HG03354 (cell line): ENCODE measurements around the gene POLD4.

ENCODE experiments used
- ATAC-seq: cut with Tn5 transposase; IDR thresholded peaks from one replicate; pipeline ENCODE4 v1.9.1; 2021; ENCODE audit warnings: mild to moderate bottlenecking; ENCODE audit not compliant: unreplicated experiment, poor library complexity, severe bottlenecking

The POLD4 gene

DNA sequence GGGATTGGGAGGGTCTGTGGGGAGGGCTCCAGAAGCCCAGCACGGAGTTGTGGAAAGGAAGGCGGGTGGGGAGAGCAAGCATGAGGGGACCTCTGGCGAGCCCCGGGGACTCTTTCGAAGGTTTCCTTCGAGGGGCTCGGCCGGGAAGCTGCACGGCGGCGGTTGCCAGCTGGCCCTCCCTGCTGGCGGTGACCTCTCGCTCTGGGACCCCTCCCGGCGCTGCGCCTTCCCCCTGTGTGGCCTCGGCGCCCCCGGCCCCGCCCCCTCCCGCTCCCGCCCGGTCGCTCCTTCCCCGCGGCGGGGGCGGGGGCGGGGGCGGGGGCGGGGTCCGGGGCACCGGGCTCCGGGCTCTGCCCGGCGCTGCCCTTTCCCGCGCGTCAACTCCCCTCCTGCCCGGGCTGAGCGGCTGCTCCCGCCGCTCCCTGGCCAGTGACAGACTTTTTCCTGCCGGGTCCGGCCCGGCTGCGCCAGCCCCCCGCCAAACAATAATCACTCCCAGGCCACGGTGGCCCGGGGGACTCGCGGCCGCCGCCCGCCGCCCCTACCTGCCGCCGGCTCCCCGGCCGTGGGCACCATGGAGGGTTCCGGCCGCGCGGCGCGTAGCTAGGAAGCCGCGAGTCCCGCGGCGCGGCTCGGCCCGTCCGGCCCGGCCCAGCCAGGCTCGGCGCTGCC lies 19.1 kb upstream of the POLD4 start:
- ATAC-seq, result no peak

DNA sequence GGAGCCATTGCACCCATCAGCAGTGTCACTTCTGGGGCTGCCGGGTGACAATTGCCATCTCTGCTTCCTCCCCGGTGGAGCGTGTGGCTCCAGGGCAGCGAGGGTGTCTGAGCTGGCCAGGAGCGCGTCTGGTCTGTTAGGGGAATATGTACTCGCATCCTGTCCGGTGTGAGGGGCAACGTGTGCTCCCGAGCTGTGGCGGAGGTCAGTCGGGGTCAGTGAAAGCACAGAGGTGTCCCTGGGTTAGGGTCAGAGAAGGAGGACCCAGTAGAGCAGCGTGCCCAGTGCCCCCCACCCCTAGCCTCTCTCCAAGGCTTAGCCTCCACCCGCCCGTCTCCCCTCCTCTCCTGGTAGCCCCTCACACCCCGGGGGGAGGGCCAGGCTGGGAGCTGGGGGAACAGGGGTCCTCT lies 18.6 kb upstream of the POLD4 start:
- no peak for ATAC-seq

DNA sequence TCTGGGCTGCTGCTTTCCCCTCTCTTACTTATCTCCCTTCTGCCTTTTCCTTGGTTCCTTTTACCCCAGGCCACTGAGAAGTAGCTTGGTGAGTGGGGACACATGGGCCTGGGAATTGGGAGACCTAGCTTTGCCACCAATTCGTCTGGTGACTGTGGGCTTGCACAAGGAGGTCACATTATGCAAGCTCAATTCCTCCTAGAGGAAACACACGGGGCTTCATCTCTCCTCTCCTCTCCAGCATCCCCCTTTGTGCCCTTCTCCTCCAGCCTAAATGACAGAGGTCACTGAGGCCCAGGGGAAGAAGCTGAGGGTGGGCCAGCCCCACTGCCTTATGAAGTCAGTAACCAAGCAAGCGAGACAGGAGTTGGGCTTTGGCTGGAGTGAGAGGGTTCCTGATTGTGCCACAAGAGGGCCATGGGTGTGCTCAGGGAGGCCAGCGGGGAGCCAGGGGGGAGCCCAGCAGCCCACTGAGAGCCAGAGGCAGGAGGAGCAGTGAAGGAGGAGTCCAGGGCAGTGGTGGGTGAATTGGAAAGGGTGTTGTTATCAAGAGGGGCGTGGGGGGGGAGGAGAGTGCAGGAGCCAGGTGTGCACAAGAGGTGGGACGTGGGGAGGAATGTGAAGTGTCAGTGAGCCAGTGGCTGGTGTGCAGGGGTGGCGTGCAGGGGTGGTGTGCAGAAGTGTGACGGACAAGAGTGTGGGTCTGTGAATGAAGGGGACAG lies 18.0 kb upstream of the POLD4 start:
- no peak for ATAC-seq

DNA sequence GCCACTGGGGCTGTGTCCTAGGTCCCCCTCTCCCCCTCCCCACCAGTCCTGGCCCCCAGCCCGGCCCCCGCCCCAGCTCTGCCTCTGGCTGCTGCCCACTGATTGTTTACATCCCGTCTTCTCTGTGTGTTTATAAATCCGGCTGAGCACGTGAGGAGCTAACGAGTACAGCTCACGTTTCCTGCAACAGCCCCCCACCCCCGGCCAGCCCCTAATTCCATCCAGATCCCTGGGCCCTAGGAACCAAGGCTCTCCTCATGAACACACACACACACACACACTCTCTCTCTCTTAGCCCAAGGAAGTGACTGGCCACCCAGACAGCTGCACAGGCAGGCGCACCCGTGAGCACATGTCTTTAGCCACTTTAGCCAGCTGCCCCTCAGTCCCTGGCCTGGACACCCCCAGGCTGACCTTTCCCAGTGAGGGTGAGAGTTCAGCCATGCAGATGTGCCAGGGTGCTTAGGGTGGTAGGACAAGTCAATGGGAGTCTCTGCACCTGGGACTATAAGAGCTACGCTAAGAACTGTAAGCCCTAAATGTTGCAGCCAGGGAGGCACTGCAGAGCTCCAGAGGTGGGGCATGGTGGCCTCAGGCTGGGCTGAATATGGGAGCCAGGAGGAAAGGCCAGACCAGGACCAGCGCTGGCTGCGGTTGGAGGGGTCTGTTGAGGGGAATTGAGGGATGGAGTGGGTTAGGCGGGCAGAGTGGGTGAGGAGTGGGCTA lies 17.2 kb upstream of the POLD4 start:
- ATAC-seq, result no peak

DNA sequence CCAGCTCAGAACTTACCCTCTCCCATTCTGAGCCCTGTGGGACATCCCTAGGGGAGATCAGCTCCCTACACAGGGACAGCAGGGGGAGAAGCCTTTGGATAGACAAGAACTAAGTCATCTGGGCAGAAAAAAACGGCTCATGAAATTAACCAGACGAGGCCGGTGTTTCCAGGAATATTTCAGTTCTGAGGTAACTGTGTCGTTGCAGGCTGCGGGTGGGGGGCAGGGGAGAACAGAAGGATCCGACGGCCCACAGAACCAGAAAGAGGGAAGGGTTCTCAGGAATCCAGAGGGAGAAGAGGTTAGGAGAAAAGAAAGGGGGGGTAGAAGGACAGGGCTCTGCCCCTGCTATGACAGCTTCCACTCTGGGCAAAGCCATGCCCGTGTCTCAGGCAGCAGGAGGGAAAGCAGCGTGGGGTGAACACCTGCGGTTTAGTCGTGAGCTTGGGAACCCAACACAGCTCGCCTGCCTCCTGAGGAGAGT lies 16.5 kb upstream of the POLD4 start:
- ATAC-seq, result no peak

DNA sequence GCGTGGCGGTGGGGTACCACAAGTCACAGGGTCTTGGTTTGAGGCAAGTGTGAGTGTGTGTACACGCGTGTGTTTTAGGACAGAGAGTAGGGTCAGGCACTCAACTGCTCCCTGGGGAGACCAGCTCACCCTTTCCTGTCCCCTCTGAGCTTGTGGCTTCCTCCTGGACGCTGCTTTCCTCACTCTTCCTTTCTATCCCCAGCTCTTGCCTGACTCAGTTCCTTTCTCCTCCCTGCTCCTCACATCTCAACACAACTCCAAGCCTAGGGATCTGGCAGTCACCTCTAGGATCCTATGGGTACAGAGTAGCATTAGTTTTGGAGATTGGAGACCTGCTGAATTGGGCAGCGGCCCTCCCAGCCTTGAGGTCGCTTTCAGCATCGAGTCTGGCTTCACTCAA lies 15.9 kb upstream of the POLD4 start:
- ATAC-seq, result no peak

DNA sequence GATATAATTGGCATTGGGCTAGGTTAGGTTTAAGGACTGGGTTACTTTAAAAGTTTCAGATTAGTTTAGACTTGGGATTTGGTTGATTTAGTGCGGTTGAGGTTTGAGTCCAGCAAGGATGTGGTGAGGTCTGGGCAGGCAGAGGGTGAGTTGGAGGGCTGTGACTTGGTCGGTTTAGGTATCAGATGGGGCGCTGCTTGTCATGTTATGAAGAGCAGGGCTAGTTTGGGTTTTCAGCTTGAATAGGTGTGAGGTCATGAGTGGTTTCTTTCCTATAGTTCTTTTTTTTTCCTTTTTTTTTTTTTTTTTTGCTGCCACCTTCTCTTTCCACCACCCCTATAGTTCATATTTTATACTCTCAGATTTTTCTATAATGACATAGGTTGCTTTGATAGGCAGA lies 15.3 kb upstream of the POLD4 start:
- no peak for ATAC-seq

DNA sequence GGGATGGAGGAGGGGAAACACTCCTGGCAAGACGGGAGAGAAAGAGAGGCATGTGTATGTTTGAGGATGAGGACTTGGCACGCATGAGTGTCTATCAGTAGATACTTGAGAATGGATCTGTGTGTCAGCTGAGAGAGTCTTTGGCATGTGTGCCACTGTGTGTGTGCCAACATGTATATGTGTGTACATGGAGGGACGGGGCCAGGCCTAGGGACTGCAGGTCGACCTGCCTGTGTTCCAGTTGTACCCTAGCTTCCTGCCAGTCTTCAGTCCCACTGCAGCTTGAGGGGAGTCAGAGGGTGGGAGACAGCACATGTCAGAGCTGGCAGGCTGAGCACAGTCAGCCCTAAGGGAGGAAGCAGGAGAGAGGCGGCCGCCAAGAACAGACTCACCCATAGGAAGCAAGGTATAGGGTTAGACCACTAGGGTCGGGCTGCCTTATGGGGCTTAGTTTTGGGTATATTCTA lies 14.4 kb upstream of the POLD4 start:
- ATAC-seq, result no peak

DNA sequence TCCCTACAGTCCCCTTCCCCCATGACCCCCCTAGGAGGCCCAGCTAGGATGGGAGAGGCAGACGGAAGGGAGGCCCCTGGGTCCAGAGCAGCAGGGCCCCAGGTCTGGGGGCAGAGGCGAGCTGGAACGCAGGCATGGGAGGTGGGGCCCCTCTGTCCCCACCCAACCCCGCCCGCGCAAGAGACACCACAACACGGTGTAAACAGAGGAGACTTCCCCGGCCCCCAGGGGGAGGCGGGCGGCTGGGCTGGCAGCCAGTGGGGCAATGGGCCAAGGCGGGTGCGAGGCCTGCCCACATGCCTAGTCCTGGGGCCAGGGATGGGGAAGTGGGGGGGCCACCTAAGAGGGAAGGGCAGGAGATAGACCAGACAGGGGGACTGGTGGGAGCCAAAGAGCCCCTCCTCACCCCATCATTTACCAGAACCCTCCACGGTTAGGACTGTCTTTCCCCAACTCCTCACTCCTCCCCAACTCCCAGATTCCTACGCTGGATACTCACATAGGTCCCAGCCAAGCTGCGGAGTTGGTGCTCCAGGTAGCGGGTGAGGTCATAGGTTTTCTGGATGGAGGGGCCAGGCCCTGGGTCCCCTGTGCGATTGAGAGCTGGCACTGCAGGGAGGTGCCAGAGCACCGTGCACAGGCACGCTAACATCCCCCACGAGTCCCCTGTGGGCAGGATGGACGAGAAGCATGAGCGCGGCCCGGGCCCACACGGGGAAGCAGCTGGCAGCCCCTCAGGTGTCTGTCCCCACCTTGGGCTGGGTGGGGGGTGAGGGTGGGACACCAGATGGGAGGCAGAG lies 13.8 kb upstream of the POLD4 start:
- no peak for ATAC-seq

DNA sequence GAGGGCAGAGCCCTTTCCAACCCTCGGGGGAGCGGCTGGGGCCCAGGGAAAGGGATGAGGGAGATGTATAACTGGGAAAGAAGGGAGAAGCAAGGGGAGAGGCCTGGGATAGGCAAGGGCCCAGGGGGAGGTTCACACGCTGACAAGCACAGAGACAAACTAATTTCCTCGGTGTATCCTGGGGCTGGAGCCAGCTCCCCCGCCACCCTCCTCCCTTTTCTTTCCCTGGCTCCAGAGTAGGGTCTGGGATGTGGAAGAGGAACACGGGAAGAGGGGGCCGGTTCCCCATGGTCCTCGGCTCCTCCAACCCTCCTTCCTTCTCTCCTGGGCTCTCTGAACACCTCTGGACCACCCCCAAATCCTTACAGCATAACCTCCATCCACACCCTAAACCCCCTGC lies 13.2 kb upstream of the POLD4 start:
- no peak for ATAC-seq

DNA sequence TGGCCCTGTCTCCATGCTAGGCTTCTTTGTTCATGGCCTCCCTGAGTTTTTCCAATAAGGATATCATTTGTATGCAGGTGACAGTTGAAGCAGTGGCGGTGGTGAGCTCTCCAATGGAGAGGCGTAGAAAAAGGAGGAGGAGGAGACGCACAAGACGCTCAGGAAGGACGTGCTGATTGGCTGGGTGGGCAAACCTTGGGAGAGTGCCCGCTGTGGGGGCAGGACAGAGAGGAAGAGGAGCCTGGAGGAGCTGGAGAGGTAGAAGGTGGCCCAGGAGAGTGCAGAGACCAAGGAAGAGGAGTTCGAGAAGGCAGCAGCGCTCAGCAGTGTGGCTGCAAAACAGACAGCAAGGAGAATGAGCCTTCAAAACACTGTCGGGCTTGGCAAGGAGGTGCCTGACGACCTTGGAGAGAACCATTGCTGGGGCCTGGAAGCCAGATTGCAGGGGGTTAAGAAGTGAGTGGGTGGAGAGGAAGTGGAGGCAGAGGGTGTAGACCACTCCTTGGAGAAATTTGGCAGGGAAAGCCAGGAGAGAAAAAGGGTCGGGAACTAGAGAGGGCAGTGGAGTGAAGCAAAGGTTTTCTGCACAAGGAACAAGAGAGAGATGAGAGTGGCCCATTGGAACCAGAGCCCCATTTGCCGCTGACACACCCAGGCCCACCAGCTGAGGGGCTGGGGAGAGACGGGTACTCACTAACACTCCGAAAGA lies 12.5 kb upstream of the POLD4 start:
- ATAC-seq, result no peak

DNA sequence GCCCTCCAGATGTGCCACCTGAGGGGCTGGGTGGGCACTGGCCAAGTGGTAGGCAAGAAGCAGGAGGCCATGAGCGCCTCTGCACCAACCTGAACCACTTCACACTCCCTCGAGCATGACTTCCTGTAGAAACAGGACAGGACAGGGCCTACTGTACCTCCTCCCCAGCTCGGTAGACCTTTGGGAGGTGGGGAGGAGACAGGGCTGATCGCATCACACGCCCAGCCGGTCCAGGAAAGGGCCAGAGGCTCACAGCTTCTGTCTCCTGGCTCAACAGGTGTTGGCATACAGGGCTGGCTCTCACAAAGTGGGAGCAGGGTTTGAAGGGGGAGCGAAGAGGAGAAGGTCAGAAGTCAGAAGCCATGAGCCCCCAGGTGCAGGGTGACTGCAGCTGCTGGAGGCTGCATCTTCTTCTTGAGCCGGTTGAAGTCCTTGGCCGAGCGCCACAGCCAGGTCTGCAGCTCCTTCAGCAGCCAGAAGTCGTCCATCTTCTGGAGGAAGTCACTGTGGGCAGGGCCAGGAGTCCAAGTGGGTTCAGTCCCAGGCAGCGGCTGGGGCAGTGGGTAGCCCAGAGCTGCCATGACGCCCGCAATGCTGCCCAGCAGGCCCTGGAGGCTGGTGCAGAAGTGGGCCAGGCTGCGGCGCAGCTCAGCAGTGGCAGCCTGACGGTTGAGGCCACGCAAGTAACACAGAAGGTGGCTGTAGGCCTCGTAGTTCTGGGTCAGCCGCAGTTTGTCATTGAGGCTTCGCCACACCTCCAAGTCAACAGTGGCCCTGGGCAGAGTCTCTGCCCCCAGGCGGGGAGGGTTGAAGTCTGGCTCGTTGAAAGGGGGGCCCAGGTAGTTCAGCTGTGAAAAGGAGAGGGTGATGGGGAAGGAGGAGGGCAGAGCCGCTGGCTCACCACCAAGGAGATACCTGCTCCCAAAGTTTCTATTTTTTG lies 11.7 kb upstream of the POLD4 start:
- ATAC-seq, result no peak

DNA sequence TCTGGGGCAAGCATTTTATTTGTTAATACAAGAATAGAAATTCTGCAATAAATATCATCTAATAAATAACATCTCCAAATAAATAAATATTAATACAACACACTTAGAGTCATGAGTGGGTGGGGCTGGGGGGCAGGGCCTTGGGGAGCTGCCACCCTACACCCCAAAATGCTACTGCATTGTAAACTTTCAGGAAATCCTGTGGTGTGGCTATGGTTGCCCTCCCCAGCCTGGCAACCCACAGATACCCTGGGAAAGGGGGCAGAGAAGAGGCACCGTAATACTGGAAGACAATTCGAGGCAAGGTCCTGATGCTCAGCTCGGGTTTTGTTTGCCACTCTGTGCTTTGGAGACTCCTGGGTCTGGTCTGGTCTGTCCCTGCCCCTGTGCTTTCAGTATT lies 10.8 kb upstream of the POLD4 start:
- no peak for ATAC-seq

DNA sequence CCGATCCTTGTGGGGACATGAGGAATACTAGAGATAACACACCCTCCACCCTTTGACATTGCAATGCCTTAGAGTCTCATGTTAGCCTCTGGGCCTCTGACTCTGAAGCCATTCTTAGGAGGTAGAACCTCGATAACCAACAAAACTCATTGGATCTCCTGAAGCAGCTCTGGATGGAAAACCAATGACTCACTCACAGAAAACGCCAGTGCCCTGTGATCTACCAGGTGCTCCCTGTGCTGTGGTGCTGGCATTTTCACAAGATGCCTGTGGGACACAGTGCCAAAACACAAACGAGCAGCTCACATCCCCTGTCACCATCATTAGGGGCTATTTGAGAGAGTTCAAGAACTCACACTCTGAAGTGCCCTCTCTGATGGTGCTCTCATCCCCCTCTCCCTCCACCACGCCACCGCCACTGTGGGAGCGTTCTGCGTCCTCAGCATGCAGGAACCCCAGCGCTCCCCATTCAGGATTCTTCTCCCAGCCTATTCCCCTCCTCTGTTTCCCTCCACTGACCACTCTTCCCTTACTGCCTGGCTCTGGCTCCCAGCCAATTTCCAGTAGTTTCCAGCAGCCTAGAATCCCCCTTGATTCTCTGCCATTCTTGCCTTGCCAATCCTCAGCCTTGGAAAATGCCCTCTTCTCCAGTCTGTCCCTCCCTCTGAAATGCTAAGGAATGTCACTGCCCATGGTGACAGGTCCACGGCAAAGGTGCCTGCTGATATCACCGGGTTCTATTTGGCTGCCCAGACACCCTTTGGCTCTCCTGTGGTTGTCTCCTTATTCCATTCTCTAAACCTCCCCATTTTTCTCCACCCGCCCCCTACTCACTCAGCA lies 4.7 kb upstream of the POLD4 start:
- ATAC-seq, result no peak

DNA sequence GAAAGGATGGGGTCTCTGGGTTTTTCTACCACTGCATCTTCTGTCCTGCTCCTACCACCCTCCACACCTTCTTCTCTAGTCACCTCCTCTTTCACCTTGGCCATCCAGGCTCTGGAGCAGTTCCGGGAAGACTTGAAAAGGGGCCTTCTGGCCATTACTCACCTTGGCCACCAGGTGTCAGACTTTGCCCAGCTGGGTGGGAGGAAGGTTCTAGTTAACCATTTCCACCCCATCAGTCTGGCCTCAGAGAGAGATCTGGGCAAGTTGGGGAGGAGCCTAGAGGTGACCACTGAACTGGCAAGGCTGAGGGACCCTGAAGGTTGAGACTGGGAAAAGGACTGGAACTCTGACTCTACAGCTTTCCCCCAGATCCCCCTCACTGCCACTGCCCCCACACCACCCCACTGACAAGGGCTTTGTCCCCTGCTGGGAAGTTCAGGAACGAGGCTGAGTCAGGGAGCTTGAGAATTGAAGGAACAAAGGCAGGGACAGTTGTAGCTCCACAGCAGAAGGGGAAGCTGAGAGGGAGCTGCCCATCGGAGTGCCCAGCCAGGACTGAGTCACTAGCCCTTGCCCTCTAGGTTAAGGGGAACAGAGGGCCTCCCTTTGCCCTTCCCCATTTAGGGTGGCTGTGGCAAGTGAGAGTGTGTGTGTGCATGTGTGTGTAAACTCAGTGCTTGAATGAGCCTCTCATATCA lies 3.7 kb upstream of the POLD4 start:
- peak; percentile 28 for ATAC-seq

DNA sequence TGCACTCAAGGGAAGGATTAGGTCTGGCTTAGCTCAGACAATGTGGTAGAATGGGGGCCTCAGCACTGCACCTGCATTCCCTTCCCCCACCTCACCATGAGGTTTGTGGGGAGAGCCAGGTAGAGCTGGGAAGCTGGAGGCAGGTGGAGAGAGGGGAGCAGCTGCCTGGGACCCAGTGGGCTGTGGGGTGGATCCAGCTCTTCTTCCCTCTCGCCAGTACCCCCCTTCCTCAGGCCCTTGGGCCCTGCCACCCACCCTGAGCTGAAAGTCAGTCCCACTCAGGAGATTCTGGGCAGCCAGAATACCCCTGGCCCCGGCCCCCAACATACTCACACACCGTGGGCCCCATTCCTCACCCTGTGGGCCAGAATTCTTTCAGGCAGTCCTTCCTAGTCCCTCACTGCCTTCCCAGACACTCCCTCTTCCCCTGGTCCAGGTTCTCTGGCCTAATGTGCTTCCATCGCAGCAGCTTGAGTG lies 3.1 kb upstream of the POLD4 start:
- no peak for ATAC-seq
